HFF-Myc (cell line): Measurements from ENCODE around the gene CXCL12.

Experiments
- DNase-seq: peaks from one replicate; pipeline ENCODE4 v3.0.0-alpha.2; 2011; ENCODE audit warnings: low read depth; ENCODE audit errors: extremely low read depth
- H3K4me3 ChIP-seq: replicated peaks from 2 replicates; pipeline ENCODE4 v1.5.1; 2011; ENCODE audit warnings: low read depth, mild to moderate bottlenecking, control low read depth, low read length
- CTCF ChIP-seq: IDR thresholded peaks from 2 replicates; pipeline ENCODE4 v1.5.1; 2012; ENCODE audit warnings: mild to moderate bottlenecking, low read depth, low read length, control low read depth; ENCODE audit errors: missing control alignments

The CXCL12 gene

GRCh38 chr10:44380829-44381600, 3.9 kb downstream of the CXCL12 start:
- no peak for TF ChIP-seq CTCF
- H3K4me3 ChIP-seq = no peak overlapping the region
- no peak for DNase-seq

GRCh38 chr10:44379907-44380306, 5.0 kb downstream of the CXCL12 start:
- no peak overlapping the region for H3K4me3 ChIP-seq
- no peak for TF ChIP-seq CTCF
- DNase-seq = no peak

- no peak for DNase-seq
- TF ChIP-seq CTCF = no peak
- no peak overlapping the region for H3K4me3 ChIP-seq
Observed at GRCh38 chr10:44378626-44379025, 6.3 kb downstream of the CXCL12 start.

- no peak for DNase-seq
- TF ChIP-seq CTCF = no peak
Observed at GRCh38 chr10:44377651-44378310, 7.1 kb downstream of the CXCL12 start.

GRCh38 chr10:44376472-44377099, 8.3 kb downstream of the CXCL12 start:
- DNase-seq = no peak

More at GRCh38 chr10:44377651-44378310, 7.1 kb downstream of the CXCL12 start:
- H3K4me3 ChIP-seq = no peak overlapping the region

GRCh38 chr10:44374155-44374554, 10.7 kb downstream of the CXCL12 start:
- DNase-seq = no peak
- no peak overlapping the region for H3K4me3 ChIP-seq
- no peak for TF ChIP-seq CTCF

More at GRCh38 chr10:44376472-44377099, 8.3 kb downstream of the CXCL12 start:
- H3K4me3 ChIP-seq = no peak overlapping the region
- no peak for TF ChIP-seq CTCF
